IPS DF 6.9 (cell line): ENCODE data around the gene STMN3.

Experiments used
- DNase-seq: peaks from one replicate; pipeline ENCODE4 v3.0.0-alpha.2; 2013; ENCODE audit warnings: low read depth, low spot score
- H3K27ac ChIP-seq: one replicate; pipeline ENCODE4 v1.5.1; 2013; ENCODE audit warnings: low read length, control low read depth
- H3K27me3 ChIP-seq: 2 replicates; pipeline ENCODE4 v1.6.1; 2013; ENCODE audit warnings: mild to moderate bottlenecking, low read length; ENCODE audit not compliant: control insufficient read depth, insufficient read depth
- H3K36me3 ChIP-seq: 2 replicates; pipeline ENCODE4 v1.6.1; 2013; ENCODE audit warnings: low read length; ENCODE audit not compliant: control insufficient read depth, insufficient read depth
- H3K4me1 ChIP-seq: 2 replicates; pipeline ENCODE4 v1.6.1; 2013; ENCODE audit warnings: low read length; ENCODE audit not compliant: control insufficient read depth, insufficient read depth
- H3K4me3 ChIP-seq: 2 replicates; pipeline ENCODE4 v1.5.1; 2013; ENCODE audit warnings: mild to moderate bottlenecking, low read length
- H3K9me3 ChIP-seq: 2 replicates; pipeline ENCODE4 v1.6.1; 2013; ENCODE audit warnings: low read length, inconsistent platforms; ENCODE audit not compliant: control insufficient read depth, insufficient read depth
- WGBS: extraction: QIAGEN DNeasy Blood & Tissue Kit; methylation state at CpG from one replicate; pipeline ENCODE4 v1.1.7; 2013; ENCODE audit warnings: mixed read lengths, missing lambda C conversion rate; ENCODE audit not compliant: insufficient read length, insufficient coverage; 5-methylcytosine and 5-hydroxymethylcytosine counted together

Gene STMN3

GRCh38 chr20:63592661-63593060 lies 60.6 kb downstream of the STMN3 start:
- H3K27me3 ChIP-seq: no peaks in the 10 kb centered on the region
- H3K27ac ChIP-seq: no peak overlapping the region
- no CpG with 5 or more reads among the region's 13 CpGs for WGBS
- peaks cover 18% of the 10 kb centered on the region for H3K36me3 ChIP-seq
- H3K4me1 ChIP-seq: no peaks in the 10 kb centered on the region
- no peak overlapping the region for H3K4me3 ChIP-seq
- no peaks in the 10 kb centered on the region for H3K9me3 ChIP-seq
- no peak for DNase-seq

- no peak overlapping the region for H3K27ac ChIP-seq
Observed at GRCh38 chr20:63591786-63592355, 61.4 kb downstream of the STMN3 start.

GRCh38 chr20:63591147-63591533 lies 62.1 kb downstream of the STMN3 start:
- WGBS: no CpG with 5 or more reads among the region's 4 CpGs
- Histone ChIP-seq H3K4me1 (no peaks in the 10 kb centered on the region), H3K27me3 (no peaks in the 10 kb centered on the region), H3K27ac (no peak overlapping the region), H3K4me3 (no peak overlapping the region), H3K9me3 (no peaks in the 10 kb centered on the region), H3K36me3 (peaks cover 18% of the 10 kb centered on the region)
- DNase-seq: no peak

More at GRCh38 chr20:63591786-63592355, 61.4 kb downstream of the STMN3 start:
- no peaks in the 10 kb centered on the region for H3K4me1 ChIP-seq
- WGBS: no CpG with 5 or more reads among the region's 28 CpGs
- peaks cover 18% of the 10 kb centered on the region for H3K36me3 ChIP-seq
- DNase-seq: no peak
- no peaks in the 10 kb centered on the region for H3K9me3 ChIP-seq
- H3K4me3 ChIP-seq: no peak overlapping the region
- H3K27me3 ChIP-seq: no peaks in the 10 kb centered on the region

DNA sequence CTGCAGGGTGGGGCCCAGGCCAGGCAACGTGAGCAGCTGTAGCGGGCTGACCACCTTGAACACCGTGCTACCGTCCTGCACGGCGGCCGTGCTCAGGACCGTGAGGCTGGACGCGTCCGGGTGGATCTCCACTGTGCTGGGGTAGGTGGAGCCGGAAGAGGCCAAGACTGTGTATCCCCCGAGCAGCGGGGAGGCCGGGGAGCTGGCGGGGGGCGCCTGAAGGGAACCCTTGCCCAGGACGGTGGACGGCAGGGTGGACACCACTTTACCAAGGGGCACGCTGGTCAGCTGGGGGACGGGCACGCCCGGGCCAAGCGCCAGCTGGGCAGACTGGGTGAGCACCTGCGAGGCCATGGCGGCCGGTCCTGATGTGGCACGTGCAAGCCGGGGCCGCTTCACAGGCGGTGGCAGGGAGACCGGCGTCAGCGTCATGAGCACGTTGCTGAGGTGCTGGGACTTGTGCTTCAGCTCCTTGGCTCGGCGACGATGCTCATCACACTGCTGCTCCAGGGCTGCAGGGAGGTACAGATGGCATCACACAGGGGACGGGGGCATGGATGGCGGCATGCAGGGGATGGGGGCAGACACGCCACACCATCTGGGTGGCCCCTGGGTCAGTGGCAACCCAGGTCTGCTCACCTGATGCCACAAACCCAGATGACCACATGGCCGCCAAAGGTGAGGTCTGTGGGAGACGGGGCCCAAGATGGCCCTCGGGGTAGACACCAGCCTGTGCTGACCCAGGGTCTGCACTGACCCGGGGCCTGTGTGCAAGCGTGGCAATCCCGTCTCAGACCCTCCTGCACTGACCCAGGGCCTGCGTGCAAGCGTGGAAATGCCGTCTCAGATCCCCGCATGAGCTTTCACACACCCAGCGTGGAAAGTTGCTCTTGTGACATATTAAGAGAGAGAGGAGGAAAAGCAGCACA lies 62.7 kb downstream of the STMN3 start:
- Histone ChIP-seq H3K4me1 (no peaks in the 10 kb centered on the region), H3K4me3 (no peak overlapping the region), H3K36me3 (peaks cover 18% of the 10 kb centered on the region), H3K27ac (no peak overlapping the region), H3K27me3 (no peaks in the 10 kb centered on the region), H3K9me3 (no peaks in the 10 kb centered on the region)
- DNase-seq: no peak
- no CpG with 5 or more reads among the region's 52 CpGs for WGBS
